GM21526 (cell line): ENCODE measurements around the gene LRRC26.
A peak's percentile ranks its signal among the peaks of the same experiment; 100 is the strongest.
"Not testable (repeated sequence)": the region's sequence is repeated elsewhere in the genome, so short reads cannot be mapped to it uniquely, and the experiment has no call there.

Source experiments
- ATAC-seq: cut with Tn5 transposase; IDR thresholded peaks from one replicate; pipeline ENCODE4 v1.9.1; 2021; ENCODE audit warnings: moderate library complexity; ENCODE audit not compliant: unreplicated experiment, low FRiP score

LRRC26 gene

GRCh38 chr9:137139468-137140150, 30.2 kb downstream of the LRRC26 start:
- ATAC-seq: no peak

- no peak for ATAC-seq
Observed at GRCh38 chr9:137138722-137139467, 31.0 kb downstream of the LRRC26 start, which contains the start of gene GRIN1. Gene GRIN1, plus strand, starts transcription at chr9:137139154. Its CDS starts 333 bp downstream, at chr9:137139487.

GRCh38 chr9:137138058-137138721, 31.7 kb downstream of the LRRC26 start:
- no peak for ATAC-seq

GRCh38 chr9:137136881-137137607, 32.8 kb downstream of the LRRC26 start:
- no peak for ATAC-seq

- ATAC-seq: no peak
Observed at GRCh38 chr9:137136261-137136880, 33.5 kb downstream of the LRRC26 start.

- not testable (repeated sequence) for ATAC-seq
Observed at GRCh38 chr9:137135154-137135553, 34.7 kb downstream of the LRRC26 start.

GRCh38 chr9:137134191-137134590, 35.7 kb downstream of the LRRC26 start:
- ATAC-seq: no peak

GRCh38 chr9:137130176-137130755, 39.6 kb downstream of the LRRC26 start:
- ATAC-seq: no peak

GRCh38 chr9:137129456-137130175, 40.2 kb downstream of the LRRC26 start:
- ATAC-seq: peak; percentile 55

GRCh38 chr9:137128862-137129455, 40.9 kb downstream of the LRRC26 start:
- peak; percentile 15 for ATAC-seq

GRCh38 chr9:137128158-137128861, 41.5 kb downstream of the LRRC26 start:
- ATAC-seq: no peak

- ATAC-seq: no peak
Observed at GRCh38 chr9:137127301-137128157, 42.3 kb downstream of the LRRC26 start.

GRCh38 chr9:137126786-137127185, 43.1 kb downstream of the LRRC26 start:
- ATAC-seq: no peak

- not testable (repeated sequence) for ATAC-seq
Observed at GRCh38 chr9:137123952-137124462, 45.8 kb downstream of the LRRC26 start.

GRCh38 chr9:137123468-137123837, 46.4 kb downstream of the LRRC26 start:
- ATAC-seq: no peak

GRCh38 chr9:137122796-137123467, 46.9 kb downstream of the LRRC26 start:
- ATAC-seq: not testable (repeated sequence)
